GM12875 (cell line): ENCODE data around the gene USP17L25.
"Not testable (repeated sequence)": the region's sequence is repeated elsewhere in the genome, so short reads cannot be mapped to it uniquely, and the experiment has no call there.

Experiments
- H3K4me3 ChIP-seq: one replicate; pipeline ENCODE4 v1.5.1; 2011; ENCODE audit warnings: low read depth, low read length, control low read depth

USP17L25 gene

GRCh38 chr4:9329611-9330010 lies at the start of gene USP17L25:
TSS of gene USP17L25 (plus strand) at chr4:9329911. CDS start at chr4:9329911, 0 bp downstream.
- H3K4me3 ChIP-seq: not testable (repeated sequence)

- not testable (repeated sequence) for H3K4me3 ChIP-seq
These were observed 5.5 kb upstream of the USP17L25 start for GRCh38 chr4:9324191-9324590.

GRCh38 chr4:9324865-9325264 lies 4.8 kb upstream of the USP17L25 start, which contains the start of gene USP17L24:
TSS of gene USP17L24 (plus strand) at chr4:9325165. CDS start at chr4:9325165, 0 bp downstream.
- not testable (repeated sequence) for H3K4me3 ChIP-seq

- not testable (repeated sequence) for H3K4me3 ChIP-seq
These were observed 4.6 kb downstream of the USP17L25 start, which contains the start of gene USP17L26 for GRCh38 chr4:9334358-9334757. TSS of gene USP17L26 (plus strand) at chr4:9334658. CDS start at chr4:9334658, 0 bp downstream.

GRCh38 chr4:9339103-9339502 lies 9.4 kb downstream of the USP17L25 start, which contains the start of gene USP17L5:
TSS of gene USP17L5 (plus strand) at chr4:9339403. CDS start at chr4:9339403, 0 bp downstream.
- H3K4me3 ChIP-seq: not testable (repeated sequence)

- H3K4me3 ChIP-seq: not testable (repeated sequence)
These were observed 14.1 kb downstream of the USP17L25 start, which contains the start of gene USP17L27 for GRCh38 chr4:9343848-9344247. TSS of gene USP17L27 (plus strand) at chr4:9344148. CDS start at chr4:9344148, 0 bp downstream.

GRCh38 chr4:9348593-9348992 lies 18.9 kb downstream of the USP17L25 start, which contains the start of gene USP17L28:
TSS of gene USP17L28 (plus strand) at chr4:9348893. CDS start at chr4:9348893, 0 bp downstream.
- not testable (repeated sequence) for H3K4me3 ChIP-seq

- H3K4me3 ChIP-seq: not testable (repeated sequence)
These were observed 21.2 kb downstream of the USP17L25 start for GRCh38 chr4:9350866-9351265.

- not testable (repeated sequence) for H3K4me3 ChIP-seq
These were observed 23.6 kb downstream of the USP17L25 start, which contains the start of gene USP17L29 for GRCh38 chr4:9353338-9353737. TSS of gene USP17L29 (plus strand) at chr4:9353638. CDS start at chr4:9353638, 0 bp downstream.

GRCh38 chr4:9362829-9363228 lies 33.1 kb downstream of the USP17L25 start, which contains the start of gene USP17L30:
TSS of gene USP17L30 (plus strand) at chr4:9363129. CDS start at chr4:9363129, 0 bp downstream.
- not testable (repeated sequence) for H3K4me3 ChIP-seq

- not testable (repeated sequence) for H3K4me3 ChIP-seq
These were observed 50.2 kb downstream of the USP17L25 start for GRCh38 chr4:9379881-9380280.
